H1 (cell line): ENCODE data around the gene CAMP.

Source experiments
- EZH2 ChIP-seq: fragments of 200-600 bp; sonication (generic); IDR thresholded peaks from 2 replicates; pipeline ENCODE4 v1.7.1; 2012; ENCODE audit warnings: low read depth, mild to moderate bottlenecking, moderate library complexity, low read length, inconsistent platforms; ENCODE audit not compliant: severe bottlenecking
- GABPA ChIP-seq: IDR thresholded peaks from 2 replicates; pipeline ENCODE4 v1.6.1; 2011; ENCODE audit warnings: mild to moderate bottlenecking, low read length, moderate library complexity, borderline replicate concordance; ENCODE audit not compliant: insufficient read depth
- JUND ChIP-seq: IDR thresholded peaks from 2 replicates; pipeline ENCODE4 v1.6.1; 2011; ENCODE audit warnings: mild to moderate bottlenecking, improper control_type of control experiment, low read length
- SIX5 ChIP-seq: IDR thresholded peaks from 2 replicates; pipeline ENCODE4 v1.6.1; 2011; ENCODE audit warnings: mild to moderate bottlenecking, low read depth, low read length
- TBP ChIP-seq: IDR thresholded peaks from 2 replicates; pipeline ENCODE4 v1.6.1; 2011; ENCODE audit warnings: low read depth, low read length, improper control_type of control experiment
- YY1 ChIP-seq: IDR thresholded peaks from 2 replicates; pipeline ENCODE4 v1.6.1; 2011; ENCODE audit warnings: low read depth, mild to moderate bottlenecking, low read length
- ZNF274 ChIP-seq: IDR thresholded peaks from 2 replicates; pipeline ENCODE4 v1.7.0; 2012; ENCODE audit warnings: low read length, borderline replicate concordance; ENCODE audit errors: extremely low read depth
- TF ChIP-seq, protein P1 (sequence below), 3 experiments: IDR thresholded peaks; 1 replicate in 2 of 3; 2 replicates in 1 of 3; pipeline versions ENCODE4 v1.5.1 to v1.6.1; 2011; ENCODE audit warnings: low read length in 3 of 3, mild to moderate bottlenecking in 3 of 3, inconsistent platforms in 2 of 3, low read depth in 1 of 3, moderate library complexity in 1 of 3; ENCODE audit not compliant: insufficient read depth in 1 of 3; ENCODE audit errors: control extremely low read depth in 1 of 3
- TF ChIP-seq, protein P2 (sequence below): fragments of 300-600 bp; sonication (generic); IDR thresholded peaks from 2 replicates; pipeline ENCODE4 v1.7.1; 2012; ENCODE audit warnings: low read length, moderate library complexity, mild to moderate bottlenecking, inconsistent platforms; ENCODE audit not compliant: insufficient replicate concordance

DNA sequence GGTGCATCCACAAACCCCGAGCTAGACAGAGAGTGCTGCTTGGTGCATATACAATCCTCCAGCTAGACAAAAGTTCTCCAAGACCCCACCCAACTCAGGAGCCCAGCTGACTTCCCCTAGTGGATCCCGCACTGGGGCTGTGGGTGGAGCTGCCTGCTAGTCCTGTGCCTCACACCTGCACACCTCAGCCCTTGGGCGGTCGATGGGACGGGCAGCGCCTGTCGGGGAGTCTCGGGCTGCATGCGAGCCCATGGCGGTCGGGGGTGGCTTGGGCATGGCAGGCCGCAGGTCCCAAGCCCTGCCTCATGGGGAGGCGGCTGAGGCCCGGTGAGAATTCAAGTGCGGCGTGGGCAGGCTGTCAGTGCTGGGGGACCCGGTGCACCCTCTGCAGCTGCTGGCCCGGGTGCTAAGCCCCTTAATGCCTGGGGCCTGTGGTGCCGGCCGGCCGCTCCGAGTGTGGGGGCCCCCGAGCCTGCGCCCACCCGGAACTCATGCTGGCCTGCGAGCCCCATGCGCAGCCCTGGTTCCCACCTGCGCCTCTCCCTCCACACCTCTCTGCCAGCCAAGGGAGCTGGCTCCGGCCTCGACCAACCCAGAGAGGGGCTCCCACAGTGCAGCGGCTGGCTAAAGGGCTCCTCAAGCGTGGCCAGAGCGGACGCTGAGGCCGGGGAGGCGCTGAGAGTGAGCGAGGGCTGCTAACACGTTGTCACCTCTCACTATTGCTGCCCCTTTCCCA lies 48.6 kb downstream of the CAMP start:
- TF ChIP-seq, protein P1, sequence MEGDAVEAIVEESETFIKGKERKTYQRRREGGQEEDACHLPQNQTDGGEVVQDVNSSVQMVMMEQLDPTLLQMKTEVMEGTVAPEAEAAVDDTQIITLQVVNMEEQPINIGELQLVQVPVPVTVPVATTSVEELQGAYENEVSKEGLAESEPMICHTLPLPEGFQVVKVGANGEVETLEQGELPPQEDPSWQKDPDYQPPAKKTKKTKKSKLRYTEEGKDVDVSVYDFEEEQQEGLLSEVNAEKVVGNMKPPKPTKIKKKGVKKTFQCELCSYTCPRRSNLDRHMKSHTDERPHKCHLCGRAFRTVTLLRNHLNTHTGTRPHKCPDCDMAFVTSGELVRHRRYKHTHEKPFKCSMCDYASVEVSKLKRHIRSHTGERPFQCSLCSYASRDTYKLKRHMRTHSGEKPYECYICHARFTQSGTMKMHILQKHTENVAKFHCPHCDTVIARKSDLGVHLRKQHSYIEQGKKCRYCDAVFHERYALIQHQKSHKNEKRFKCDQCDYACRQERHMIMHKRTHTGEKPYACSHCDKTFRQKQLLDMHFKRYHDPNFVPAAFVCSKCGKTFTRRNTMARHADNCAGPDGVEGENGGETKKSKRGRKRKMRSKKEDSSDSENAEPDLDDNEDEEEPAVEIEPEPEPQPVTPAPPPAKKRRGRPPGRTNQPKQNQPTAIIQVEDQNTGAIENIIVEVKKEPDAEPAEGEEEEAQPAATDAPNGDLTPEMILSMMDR (IDR thresholded peaks at IDR 0.05; ENCODE audit: control extremely low read depth in 1 of 3, insufficient read depth in 1 of 3, low read depth in 1 of 3, low read length in 3 of 3): no peak
- TF ChIP-seq, protein P2, sequence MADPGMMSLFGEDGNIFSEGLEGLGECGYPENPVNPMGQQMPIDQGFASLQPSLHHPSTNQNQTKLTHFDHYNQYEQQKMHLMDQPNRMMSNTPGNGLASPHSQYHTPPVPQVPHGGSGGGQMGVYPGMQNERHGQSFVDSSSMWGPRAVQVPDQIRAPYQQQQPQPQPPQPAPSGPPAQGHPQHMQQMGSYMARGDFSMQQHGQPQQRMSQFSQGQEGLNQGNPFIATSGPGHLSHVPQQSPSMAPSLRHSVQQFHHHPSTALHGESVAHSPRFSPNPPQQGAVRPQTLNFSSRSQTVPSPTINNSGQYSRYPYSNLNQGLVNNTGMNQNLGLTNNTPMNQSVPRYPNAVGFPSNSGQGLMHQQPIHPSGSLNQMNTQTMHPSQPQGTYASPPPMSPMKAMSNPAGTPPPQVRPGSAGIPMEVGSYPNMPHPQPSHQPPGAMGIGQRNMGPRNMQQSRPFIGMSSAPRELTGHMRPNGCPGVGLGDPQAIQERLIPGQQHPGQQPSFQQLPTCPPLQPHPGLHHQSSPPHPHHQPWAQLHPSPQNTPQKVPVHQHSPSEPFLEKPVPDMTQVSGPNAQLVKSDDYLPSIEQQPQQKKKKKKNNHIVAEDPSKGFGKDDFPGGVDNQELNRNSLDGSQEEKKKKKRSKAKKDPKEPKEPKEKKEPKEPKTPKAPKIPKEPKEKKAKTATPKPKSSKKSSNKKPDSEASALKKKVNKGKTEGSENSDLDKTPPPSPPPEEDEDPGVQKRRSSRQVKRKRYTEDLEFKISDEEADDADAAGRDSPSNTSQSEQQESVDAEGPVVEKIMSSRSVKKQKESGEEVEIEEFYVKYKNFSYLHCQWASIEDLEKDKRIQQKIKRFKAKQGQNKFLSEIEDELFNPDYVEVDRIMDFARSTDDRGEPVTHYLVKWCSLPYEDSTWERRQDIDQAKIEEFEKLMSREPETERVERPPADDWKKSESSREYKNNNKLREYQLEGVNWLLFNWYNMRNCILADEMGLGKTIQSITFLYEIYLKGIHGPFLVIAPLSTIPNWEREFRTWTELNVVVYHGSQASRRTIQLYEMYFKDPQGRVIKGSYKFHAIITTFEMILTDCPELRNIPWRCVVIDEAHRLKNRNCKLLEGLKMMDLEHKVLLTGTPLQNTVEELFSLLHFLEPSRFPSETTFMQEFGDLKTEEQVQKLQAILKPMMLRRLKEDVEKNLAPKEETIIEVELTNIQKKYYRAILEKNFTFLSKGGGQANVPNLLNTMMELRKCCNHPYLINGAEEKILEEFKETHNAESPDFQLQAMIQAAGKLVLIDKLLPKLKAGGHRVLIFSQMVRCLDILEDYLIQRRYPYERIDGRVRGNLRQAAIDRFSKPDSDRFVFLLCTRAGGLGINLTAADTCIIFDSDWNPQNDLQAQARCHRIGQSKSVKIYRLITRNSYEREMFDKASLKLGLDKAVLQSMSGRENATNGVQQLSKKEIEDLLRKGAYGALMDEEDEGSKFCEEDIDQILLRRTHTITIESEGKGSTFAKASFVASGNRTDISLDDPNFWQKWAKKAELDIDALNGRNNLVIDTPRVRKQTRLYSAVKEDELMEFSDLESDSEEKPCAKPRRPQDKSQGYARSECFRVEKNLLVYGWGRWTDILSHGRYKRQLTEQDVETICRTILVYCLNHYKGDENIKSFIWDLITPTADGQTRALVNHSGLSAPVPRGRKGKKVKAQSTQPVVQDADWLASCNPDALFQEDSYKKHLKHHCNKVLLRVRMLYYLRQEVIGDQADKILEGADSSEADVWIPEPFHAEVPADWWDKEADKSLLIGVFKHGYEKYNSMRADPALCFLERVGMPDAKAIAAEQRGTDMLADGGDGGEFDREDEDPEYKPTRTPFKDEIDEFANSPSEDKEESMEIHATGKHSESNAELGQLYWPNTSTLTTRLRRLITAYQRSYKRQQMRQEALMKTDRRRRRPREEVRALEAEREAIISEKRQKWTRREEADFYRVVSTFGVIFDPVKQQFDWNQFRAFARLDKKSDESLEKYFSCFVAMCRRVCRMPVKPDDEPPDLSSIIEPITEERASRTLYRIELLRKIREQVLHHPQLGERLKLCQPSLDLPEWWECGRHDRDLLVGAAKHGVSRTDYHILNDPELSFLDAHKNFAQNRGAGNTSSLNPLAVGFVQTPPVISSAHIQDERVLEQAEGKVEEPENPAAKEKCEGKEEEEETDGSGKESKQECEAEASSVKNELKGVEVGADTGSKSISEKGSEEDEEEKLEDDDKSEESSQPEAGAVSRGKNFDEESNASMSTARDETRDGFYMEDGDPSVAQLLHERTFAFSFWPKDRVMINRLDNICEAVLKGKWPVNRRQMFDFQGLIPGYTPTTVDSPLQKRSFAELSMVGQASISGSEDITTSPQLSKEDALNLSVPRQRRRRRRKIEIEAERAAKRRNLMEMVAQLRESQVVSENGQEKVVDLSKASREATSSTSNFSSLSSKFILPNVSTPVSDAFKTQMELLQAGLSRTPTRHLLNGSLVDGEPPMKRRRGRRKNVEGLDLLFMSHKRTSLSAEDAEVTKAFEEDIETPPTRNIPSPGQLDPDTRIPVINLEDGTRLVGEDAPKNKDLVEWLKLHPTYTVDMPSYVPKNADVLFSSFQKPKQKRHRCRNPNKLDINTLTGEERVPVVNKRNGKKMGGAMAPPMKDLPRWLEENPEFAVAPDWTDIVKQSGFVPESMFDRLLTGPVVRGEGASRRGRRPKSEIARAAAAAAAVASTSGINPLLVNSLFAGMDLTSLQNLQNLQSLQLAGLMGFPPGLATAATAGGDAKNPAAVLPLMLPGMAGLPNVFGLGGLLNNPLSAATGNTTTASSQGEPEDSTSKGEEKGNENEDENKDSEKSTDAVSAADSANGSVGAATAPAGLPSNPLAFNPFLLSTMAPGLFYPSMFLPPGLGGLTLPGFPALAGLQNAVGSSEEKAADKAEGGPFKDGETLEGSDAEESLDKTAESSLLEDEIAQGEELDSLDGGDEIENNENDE: no peak
- TF ChIP-seq SIX5 (no peak), ZNF274 (no peak), EZH2 (no peak), JUND (no peak), YY1 (no peak), TBP (no peak), GABPA (no peak)
